GM10266 (cell line): ENCODE results near the gene BARX2.
A peak's percentile ranks its signal among the peaks of the same experiment; 100 is the strongest.

Source experiments
- DNase-seq: peaks from one replicate; pipeline ENCODE4 v3.0.0; 2012; ENCODE audit errors: extremely low spot score
- CTCF ChIP-seq: IDR thresholded peaks from 2 replicates; pipeline ENCODE4 v1.5.1; 2012; ENCODE audit warnings: mild to moderate bottlenecking, low read depth; ENCODE audit not compliant: control insufficient read depth, insufficient read depth; ENCODE audit errors: missing control alignments

The BARX2 gene

GRCh38 chr11:129366737-129367597 lies 8.7 kb upstream of the BARX2 start:
- no peak for TF ChIP-seq CTCF
- no peak for DNase-seq

DNA sequence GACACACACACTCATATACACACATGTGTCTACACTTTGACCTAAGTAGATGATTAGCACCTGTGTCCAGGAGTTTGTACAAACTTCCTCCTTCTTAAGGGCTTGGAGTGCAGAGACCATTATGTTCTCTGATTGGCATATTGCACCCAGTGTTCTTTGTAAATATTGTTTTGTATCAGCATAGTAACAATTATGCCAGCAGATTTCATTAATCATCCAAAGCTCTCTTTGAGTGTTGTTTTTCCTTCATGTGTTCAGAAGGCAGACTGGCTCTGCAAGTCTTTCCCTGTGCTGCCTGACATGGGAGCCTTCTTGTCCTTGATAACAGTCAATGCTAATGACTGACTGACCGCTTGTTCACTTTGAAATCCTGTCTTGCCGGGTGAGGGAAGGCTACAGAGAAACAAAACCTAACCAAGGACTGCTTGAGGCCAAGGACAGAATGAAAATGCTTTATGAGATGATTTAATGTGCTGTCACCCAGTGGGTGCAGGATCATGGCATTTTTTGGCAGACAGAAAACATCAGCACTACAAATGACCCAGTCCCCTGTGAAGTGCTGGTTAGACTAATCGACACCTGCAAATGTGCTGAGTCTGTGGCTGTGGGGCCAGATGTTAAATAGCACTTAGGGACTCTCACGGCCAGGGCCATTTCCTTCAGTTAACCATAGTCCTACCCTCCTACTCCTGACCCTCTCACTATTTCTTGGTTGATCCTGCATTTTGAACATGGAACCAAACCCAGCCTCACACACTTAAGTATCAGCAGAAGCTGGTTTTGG lies 6.6 kb upstream of the BARX2 start:
- no peak for TF ChIP-seq CTCF
- no peak for DNase-seq

GRCh38 chr11:129370715-129371114 lies 4.9 kb upstream of the BARX2 start:
- TF ChIP-seq CTCF = no peak
- no peak for DNase-seq

GRCh38 chr11:129372609-129373488 lies 2.8 kb upstream of the BARX2 start:
- no peak for TF ChIP-seq CTCF
- peak; percentile 16 for DNase-seq

DNA sequence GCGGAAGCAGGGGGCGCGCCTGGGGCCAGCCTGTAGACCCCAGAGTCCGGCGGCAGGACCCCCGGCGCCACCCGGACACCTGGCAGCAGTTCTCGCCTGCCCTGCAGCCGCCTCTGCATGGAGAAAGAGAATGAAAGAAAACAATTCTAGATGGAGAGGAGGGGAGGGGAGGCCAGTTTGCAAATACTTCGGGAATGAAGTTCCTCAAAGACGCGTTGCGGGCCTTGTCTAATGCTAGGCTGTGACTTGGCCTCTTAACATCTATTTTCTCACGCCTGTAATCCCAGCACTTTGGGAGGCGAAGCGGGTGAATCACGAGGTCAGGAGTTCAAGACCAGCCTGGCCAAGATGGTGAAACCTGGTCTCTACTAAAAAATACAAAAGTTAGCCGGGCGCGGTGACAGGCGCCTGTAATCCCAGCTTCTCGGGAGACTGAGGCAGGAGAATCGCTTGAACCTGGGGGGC lies 2.1 kb upstream of the BARX2 start:
- no peak for TF ChIP-seq CTCF
- peak; percentile 20 for DNase-seq

DNA sequence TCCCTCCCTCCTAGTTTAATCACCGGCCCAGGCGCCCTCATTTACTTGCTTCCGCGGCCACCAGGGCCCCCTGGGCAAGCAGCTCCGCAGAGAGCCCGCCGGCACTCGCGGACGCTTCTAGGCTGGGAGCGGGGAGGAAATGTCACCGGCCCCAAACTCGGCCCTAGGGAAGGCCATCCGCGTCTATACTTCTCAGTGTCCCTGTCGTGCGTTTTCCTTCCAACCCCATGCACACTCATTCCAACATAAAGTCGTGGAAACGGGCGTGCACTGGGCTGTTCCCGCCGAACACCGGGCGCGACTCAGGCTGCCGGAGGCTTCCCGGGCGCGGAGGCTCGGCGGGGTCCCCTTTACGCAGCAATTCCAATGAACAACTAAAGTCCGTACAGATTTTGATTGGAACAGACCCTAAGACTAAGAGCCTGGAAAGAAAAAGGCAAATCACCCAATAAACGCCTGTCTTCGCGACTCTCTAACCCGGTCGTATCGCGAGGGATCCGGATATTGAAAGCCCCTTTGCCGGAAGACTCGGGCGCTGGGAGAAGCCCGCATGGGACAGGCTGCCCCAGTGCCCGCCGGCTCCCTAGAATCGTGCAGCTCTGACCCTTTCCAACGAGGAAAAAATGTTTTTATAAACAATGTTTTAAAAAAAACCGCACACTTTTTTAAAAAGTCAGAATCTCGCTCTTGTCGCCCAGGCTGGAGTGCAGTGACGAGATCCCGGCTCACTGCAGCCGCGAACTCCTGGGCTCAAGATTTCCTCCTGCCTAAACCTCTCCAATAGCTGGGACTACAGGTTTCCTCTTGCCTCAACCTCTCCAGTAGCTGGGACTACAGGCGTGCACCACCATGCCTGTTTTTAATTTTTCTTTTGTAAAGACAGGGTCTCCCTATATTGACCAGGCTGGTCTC lies 1.3 kb upstream of the BARX2 start:
- peak; percentile 23 for DNase-seq
- TF ChIP-seq CTCF = no peak
